Kasumi-1 (cell line): Measurements from ENCODE around the gene DNM3.

ENCODE experiments used
- DNase-seq, 2 experiments: peaks; one replicate each; lab custom pipeline; 2025; lab: John Stamatoyannopoulos, UW

DNM3 gene

DNA sequence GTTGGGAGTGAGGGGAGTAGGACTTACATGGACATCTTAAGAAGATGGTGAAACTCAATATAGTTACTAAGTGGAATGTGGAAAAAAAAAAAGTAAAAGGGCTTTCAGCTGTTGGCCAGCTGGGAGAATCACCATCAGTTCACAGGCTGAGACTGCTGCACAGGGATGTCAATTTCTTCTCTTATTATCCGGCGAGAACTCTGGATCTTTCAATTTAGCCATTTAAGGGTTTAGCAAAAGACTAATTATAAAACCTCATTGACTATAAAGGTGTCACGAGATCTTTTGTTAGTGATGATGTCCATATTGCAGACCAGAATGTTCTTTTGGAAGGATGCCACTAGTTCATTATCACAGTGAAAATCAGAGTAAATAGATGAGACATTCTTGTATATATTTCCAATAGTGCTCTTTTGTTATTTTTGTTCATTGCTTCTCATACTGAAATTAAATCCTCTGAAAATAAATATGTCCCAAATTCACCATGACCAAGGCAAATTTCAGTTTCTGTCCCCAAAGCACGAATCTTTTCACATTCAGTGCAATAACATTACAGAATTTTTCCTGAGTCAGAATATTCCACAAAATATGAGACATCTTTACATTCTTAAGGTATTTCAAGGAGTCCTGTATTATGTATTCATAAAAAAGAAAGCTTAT lies 266.1 kb downstream of the DNM3 start:
- DNase-seq: no peak

DNA sequence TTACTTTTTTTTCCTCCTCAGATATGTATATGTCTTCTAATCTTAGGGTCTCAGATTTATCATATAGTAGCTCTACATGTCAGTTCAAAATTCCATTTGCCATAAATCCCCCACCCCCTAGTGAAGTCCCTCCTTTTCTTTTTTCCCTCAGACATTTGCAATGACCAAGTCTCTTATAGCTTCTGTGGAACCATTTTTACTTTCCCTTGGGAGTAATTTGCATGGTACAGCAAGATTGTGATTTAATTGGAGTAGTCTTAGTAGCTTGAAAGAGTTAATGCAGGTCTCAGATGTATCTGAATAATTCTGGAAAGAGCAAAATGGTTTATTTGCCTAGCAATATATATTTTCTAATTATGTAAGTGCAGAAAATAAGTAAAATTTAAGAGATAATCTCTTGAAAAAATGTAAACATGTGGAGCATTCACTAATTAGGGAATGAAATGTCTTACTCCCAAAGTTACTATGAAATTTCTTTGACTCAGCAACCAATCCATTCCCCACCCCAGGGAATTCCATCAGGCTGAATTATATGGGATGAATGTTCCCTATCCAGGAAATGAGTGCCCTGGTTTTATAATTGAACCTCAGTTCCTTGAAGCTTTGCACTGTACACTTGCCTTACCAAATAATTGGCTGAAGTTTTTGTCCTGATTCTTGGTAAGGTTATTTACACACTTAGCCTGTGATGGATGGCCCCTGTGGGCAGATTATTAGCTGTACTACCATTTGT lies 267.0 kb downstream of the DNM3 start:
- no peak for DNase-seq

DNA sequence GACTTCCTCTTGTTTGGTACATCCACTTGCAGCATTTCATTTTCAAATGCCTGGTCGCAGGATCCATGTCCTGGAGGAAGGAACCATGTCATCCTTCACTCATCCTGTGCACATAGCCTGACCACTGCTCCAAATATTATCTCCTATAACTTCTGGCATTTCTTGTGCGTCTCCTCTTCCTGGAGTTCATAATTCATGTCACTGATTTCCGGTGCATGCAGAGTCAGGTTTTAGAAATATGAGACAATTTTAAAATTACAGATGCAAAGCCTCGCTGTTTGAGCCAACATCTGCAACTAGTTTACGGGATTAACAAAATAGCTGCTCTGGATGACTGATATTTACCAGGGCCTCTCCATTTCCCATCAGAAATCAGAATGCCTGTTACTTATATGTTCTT lies 268.1 kb downstream of the DNM3 start:
- no peak for DNase-seq

DNA sequence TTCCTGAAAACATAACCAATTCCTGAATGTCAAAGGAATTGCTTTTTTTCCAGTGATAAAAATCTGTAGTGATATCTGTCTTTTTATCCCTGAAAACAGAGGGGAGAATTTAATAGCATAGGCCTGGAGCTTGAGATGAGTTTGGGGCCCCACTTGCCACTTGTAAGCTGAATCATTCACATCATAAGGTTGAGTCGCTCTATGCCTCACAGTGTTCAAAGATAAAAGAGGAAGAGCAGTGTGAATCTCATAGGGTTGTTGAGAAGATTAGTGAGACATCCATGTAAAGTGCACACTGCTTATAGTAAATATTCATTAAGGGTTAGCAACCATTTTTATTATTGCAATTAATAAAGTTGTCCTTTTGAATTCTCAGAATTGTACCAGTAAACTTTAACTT lies 271.3 kb downstream of the DNM3 start:
- DNase-seq: peak; percentile 56 to 69

DNA sequence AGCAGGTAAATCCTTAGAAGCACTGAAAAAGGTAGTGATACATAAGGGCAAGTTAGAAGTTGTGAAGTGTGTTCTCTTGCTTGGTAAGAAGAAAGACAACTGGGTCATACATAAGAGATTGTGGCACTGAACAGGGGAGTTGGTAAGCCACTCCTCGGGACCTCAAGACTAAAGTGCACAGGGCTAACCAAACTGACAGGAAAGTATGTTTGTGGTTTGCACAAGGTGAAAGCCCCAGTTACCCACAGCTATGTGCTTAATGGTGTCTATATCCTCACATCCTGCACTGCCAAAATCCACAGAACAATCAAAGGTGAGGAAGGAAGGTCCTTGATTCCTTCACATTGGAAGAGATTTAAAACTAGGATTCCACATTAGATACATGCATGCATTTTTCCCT lies 276.5 kb downstream of the DNM3 start:
- no peak for DNase-seq

DNA sequence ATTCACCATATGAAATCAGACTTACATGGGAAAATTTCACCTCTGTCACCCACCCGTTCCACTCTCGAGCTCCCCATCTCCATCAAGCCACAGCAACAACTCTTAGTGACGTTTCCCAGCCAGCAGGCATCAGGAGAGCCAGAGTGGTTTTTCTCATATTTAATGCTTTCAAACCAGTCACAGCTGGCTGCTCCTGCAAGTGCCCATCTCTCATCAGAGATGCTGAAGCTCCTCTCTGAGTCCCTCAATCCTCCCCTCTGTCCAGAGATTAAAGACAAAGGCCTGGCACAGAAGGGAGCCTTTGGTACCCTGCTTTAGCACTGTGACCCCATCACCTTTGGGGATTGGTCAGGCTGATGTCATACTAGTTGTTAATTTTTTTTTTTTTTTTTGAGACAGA lies 277.3 kb downstream of the DNM3 start:
- no peak for DNase-seq

DNA sequence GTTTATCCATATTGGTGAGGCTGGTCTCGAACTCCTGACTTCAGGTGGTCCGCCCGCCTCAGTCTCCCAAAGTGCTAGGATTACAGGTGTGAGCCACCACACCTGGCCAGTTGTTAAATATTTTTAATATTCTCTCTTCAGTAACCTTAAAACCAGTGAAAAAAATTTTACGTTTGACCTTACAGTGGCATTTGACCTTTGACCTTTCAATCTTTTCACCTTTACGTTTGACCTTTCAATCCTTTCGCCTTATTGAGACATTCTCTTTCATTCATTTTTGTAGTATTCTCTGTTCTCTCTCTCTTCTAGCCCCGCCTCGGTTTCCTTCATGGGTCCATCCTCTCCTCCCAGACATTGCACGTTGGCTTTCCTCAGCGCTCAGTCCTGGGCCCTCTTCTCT lies 277.9 kb downstream of the DNM3 start:
- DNase-seq: no peak

DNA sequence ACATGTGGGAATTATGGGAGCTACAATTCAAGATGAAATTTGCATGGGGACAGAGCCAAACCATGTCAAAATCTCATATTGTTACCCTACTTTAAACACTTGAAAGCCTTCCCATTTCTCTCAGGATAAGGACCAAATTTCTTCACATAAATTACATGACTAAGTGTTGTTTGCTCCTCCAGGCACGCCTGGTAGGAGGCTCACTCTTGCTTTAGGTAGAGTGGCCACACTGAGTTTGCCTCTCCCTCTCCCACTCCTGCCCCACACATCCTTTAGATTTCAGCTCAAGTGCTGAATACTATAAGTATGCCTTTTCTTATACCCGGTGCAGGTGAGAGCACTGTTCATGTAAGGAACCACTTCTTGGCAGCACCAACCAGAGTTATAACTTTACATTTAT lies 279.1 kb downstream of the DNM3 start:
- no peak for DNase-seq

DNA sequence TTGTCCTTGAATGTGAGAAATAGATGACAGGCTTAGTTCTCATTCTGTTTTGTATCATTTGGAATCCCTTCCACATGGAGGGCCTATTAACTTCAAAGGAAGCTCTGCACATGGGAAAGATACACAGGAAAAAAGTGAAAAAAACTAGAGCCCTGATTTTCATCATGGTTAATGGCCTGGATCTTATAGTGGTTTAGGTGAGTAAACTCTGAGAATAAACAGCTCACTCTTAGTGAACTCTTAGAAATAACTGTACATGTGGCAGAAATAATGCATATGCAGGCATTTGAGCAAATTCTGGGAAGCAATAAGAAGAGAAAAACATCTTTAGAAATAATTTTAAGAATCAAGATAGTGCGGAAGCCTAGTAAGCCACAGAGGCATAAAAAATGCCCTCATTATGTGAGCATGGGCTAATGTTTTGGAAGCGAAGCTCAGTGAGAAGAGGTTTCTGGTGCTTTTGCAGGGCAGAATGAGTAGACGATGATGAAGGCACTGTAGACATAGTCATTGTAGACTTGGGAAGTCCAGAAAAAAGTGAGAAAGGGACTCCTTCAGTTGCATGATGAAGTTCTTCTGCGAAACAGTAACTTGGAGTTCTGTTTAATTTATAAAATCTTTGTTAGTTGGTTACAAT lies 279.9 kb downstream of the DNM3 start:
- DNase-seq: no peak

DNA sequence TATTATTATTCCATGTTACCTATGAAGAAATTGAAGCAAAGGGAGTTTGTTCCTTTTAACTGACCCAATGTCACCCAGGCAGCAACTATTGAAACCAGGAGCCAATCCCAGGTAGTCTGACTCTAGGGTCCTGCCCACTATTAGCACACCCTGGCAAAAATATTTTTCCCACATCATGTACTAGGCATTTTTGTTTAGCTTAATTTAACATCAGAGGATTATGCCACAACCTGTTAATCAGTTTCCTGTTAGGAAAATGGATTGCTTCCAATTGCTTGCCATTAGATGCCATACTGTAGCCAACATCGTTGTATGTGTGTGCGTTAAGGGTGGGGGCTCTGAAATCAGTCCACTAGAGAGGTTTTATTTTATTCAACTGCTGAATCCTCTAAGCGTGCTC lies 281.1 kb downstream of the DNM3 start:
- no peak for DNase-seq

DNA sequence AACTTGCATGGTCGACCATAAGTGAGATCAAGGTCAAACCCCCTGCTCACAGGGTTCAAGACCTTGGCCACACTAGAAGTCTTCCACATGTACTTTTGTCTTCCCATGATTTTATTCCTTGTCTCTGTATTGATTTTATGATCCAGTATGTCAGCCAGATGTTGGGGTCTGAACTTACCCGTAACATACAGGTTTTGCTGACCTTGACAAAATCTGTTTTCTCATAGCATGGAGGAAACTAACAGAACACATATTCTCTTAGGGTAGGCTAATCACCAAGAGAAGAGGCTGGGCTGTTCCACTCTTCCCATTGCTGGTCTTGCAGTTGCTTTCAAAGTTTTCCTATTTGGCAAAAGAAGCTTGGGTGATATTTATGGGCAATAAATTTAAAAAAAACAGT lies 284.0 kb downstream of the DNM3 start:
- no peak for DNase-seq

DNA sequence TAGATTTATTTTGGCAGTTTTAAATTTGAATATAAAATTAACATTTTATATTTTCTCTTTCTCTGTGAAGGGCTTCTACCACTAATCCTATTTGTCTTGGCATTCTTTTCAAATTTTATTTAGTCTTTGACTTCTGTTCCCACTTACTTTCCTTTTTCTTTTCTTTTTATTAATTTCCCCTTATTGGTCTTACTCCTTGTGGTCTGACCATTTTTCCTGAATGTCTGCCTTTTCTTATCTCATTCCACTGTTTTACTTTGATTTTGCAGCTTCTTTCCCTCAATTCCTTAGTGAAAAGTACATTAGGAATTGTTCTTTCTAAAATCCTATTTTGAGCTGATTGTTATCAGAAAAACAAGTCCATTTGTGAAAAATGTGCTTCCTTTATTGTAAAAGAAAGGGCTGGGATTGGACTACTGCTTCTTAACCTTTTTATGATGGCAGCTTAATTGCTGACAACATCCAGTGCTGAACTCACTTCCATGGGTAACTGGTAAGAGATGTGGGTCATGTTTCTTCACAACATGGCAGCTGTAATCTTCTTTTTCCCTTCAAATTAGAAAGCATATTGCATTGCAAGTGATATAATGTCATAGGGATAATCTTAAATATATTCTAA lies 284.6 kb downstream of the DNM3 start:
- no peak for DNase-seq

DNA sequence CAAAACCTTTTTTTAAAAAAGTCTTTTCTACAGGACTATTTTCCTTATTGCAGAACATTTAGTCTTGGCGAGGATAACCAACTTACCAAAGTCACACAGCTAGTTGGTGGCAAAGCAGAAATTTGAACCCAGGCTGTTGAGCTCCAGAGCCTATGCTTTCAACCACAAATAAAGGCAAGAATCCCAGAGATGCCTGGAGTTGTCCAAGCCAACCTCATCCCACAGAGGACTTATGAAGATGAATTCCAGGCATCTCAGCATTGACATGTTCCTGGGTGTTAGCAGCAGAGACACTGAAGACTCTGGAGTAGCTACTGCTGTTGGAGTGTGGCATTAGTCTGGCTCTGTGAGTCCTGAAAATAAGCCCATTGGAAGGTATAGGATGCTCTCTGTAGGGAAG lies 291.5 kb downstream of the DNM3 start:
- DNase-seq: no peak

DNA sequence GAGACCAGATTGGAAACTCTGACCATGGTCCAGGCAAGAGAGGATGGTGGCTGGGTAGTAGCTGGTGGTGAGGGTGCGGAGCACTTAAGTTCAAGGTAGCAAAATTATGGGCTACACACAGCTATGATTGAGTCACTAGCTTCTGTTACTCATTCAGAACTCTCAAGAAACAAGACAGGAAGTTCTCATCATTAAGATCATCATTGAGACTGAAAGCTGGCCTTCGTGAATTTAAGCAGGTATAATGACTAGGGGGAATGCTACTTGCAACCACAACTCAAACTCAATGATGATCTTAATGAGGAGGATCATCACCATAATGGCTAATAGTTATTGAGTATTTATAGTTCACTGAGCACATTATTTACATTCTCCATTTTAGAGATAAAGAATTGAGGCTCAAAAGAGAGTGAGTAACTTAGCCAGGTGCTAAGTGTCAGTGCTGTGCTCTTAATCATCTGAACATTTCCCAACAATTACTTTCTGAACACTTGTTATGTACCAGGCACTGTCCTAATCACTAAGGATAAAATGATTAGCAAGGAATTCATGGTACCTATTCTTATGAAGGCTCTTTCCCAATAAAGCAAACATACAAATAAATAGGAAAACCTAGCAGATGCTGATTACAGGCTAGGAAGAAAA lies 292.9 kb downstream of the DNM3 start:
- DNase-seq: no peak

DNA sequence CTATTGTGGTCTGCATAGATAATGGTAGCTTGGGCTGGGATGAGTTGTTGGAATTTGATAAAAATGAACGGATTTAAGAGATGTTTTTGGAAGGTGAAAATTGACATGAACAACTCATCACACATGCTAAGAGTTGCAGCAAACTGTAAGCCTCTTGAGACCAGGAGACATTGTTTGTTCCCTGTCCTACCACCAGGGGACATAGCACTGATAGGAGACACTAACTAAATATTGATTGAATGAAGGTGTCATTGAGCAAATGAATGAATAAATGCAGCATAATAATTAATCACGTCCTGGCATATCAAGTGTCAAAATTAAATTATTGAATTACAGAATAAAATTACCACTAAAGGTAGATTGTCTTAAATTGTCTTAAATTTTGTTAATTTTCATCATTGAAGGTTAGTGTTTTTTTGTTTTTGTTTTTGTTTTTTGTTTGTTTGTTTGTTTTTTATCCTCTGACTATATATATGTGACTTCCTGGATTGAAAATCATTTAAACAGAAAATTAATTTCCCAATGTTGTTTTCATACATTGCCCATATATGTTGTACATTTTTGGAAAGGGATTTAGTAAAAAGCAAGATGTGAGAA lies 293.9 kb downstream of the DNM3 start:
- DNase-seq: peak in 1 of 2 experiments; percentile 3

DNA sequence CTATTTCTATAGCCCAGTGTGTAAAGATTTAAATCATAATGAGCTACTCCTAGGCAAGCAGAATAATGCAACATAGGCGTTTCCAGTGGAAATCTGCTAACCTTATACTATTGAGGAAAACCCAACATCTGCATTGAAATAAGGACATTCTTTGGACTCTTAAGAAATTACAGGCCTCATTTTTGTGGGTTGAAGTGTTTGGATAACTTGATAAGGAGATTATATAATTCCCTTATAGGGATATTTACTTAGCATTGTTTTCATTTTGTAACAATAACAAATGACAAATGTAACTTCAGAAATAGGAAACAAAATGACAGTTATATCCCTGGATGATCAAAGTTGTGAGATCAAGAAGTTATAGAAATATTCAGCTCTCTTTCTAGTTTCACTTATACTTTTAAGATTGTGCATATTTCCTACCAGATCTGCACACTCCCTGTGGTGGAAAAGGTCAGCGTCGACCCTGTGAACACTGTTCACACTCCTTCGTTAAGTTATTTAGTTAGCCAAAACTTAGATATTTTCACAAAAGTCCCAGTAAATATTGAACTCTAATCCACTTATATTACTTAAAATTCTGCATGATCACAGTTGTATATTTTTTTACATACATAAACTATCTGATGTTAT lies 294.8 kb downstream of the DNM3 start:
- no peak for DNase-seq

DNA sequence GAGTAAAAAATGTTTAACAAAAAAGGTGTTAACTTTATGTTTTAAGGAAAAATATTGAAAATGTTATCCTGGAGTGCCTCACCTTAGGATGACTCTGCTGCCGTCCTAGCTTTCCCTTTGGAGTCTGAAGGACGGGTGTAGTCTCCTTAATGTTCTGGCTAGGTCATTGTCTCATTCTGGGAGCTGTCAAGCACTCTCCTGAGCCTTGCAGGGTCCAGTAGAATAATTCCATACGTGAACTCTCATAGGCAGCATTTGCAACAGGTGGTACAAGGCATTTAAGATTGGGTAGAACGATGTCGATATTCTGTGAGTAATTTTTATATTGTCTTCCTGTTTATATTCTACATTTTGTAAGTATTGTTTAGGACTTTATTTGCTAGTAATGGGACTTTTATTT lies 295.6 kb downstream of the DNM3 start:
- no peak for DNase-seq

DNA sequence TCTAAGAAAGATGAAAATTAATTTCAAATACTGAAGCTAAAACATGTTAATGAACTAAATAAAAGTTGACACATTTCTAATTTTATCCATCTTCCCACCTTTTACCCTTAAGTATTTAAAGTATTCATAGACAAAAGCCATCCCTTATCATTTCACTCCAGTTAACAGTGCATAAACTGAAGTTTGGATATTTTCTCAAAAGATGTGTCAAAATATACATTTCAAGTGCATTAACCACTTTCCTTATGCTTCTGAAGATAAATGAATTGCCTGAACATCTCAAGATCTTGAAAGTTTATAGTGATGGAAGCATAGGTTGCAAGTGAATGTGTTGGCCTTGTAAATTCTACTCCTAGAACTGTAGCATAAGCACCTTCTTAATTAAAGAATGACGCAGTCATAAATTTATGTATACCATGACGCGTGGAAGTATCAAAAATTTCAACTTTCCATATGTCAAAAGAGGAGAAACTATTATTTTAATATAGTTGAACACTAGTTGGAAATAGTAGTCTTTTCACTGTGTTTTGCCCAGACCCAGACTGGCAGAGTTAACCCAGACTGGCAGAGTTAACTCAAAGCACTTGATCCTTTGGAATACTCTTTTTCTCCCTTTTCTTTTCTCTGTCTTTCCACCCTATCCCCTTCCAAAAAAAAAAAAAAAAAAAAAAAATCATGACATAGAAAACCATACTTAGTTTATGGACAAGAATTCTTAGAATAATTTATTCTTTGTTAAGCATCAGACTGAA lies 296.6 kb downstream of the DNM3 start:
- DNase-seq: no peak

DNA sequence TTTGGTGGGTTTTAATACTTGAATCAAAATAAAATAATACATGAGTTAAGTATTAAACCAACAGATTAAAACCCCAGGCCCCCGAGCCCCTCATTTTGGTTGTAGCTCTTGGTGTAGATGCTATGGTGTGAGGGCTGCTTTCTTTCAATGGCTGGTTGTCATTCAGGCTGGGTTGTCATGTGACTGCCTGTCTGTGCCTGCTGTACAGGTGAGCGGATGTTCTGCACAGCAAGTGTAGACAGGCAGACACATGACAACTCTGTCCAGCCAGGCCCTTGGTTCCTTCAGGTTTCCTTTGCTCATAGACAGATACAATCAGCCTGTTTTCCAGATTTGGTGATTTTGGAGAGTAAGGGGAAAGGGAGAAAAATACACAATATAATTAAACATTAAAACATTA lies 297.3 kb downstream of the DNM3 start:
- no peak for DNase-seq

DNA sequence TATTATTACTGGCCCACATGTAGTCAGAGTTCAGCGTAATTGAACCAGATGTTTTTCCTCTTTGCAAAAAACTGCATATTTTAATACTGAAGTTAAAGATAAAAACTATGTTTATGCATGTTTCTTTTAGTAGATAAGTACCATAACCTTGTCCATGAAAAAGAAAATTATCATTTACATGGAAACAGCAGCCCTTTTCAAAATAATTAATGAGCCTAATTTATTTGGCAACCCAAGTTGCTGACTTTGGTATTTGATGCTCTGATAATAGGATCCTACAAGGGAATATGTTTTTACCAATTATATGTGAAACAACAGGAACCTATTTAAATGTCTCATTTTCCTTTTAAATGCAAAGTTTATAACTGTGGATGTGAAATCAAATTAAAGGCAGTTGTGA lies 297.9 kb downstream of the DNM3 start:
- no peak for DNase-seq

DNA sequence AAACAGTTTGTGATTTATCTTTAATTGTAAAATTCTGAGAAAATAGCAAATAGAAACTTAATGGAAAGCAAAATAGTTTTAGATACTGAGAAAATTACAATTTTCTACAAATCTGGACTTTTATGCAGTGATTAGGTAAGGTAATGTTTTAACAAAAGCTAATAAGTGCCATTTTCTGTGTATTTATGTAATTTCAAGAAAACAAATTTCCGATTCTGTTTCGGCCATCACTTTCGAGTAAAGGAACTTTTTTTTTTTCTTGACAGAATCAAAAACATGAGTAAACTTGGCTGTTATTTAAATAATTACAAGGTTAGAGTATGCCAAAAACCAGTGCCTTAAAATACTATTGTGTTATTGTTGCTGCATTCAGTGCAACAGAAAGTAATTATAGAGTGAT lies 298.8 kb downstream of the DNM3 start:
- no peak for DNase-seq
